Astrocyte (in vitro differentiated cells and primary cell): Measurements from ENCODE around the gene C1orf167.

Experiments
- EZH2 ChIP-seq: IDR thresholded peaks from 2 replicates; pipeline ENCODE4 v1.6.1; 2012; ENCODE audit warnings: mild to moderate bottlenecking, low read length, inconsistent platforms; ENCODE audit not compliant: insufficient read depth
- TF ChIP-seq, protein P1 (sequence below): IDR thresholded peaks from 2 replicates; pipeline ENCODE4 v1.5.1; 2011; ENCODE audit warnings: low read depth, mild to moderate bottlenecking, inconsistent platforms, low read length, moderate library complexity; ENCODE audit not compliant: insufficient read depth

DNA sequence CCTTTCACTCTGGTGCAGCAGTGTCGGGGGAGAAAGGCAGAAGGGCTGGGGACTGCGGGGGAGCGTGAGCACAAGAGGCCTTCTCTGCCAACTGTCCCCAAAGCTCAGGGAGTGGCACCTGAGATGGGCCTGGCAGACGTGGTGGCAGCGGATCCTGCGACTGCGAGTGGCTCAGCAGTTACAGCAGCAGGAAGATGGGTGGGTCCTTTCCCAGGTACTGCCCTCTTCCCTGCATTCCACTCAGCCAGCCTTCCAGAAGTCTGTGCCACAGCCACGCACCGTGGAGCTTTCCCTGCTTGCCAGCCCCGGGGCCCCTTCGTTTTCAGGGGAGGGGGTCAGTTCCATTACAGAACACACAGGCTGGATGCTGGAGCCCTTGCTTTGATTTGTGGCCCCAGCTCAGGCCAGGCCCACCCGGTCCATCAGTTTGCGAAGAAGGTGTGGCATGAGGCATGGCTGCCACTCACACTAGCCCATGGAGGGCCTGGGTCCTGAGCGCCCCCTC is 26.6 kb downstream of the C1orf167 start:
- TF ChIP-seq, protein P1, sequence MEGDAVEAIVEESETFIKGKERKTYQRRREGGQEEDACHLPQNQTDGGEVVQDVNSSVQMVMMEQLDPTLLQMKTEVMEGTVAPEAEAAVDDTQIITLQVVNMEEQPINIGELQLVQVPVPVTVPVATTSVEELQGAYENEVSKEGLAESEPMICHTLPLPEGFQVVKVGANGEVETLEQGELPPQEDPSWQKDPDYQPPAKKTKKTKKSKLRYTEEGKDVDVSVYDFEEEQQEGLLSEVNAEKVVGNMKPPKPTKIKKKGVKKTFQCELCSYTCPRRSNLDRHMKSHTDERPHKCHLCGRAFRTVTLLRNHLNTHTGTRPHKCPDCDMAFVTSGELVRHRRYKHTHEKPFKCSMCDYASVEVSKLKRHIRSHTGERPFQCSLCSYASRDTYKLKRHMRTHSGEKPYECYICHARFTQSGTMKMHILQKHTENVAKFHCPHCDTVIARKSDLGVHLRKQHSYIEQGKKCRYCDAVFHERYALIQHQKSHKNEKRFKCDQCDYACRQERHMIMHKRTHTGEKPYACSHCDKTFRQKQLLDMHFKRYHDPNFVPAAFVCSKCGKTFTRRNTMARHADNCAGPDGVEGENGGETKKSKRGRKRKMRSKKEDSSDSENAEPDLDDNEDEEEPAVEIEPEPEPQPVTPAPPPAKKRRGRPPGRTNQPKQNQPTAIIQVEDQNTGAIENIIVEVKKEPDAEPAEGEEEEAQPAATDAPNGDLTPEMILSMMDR: no peak
- no peak for TF ChIP-seq EZH2
